ENCODE results near the gene ACOT4.

Gene ACOT4

GRCh38 chr14:73613046-73613383, 21.3 kb downstream of the ACOT4 start:
- H3K9ac ChIP-seq (ENCODE audit: low read length in 2 of 2) = peak overlapping the region; percentile 58 to 70
- no peaks in the 10 kb centered on the region for H3K9me3 ChIP-seq (ENCODE audit: control insufficient read depth in 2 of 2, low read length in 2 of 2)
- H3K36me3 ChIP-seq (ENCODE audit: control insufficient read depth in 2 of 2, insufficient read depth in 2 of 2, low read length in 2 of 2) = no peaks in the 10 kb centered on the region
- H3K4me1 ChIP-seq (ENCODE audit: control insufficient read depth, insufficient read depth, low read length) = peaks cover 4% of the 10 kb centered on the region
- H3K27me3 ChIP-seq (ENCODE audit: control insufficient read depth in 1 of 2, insufficient read depth in 2 of 2, low read length in 2 of 2) = no peaks in the 10 kb centered on the region
- peak overlapping the region; percentile 78 for H3K4me3 ChIP-seq (ENCODE audit: low read length in 2 of 2)
- H3K27ac ChIP-seq (ENCODE audit: low read length) = peak overlapping the region; percentile 66

GRCh38 chr14:73613419-73613963, 21.8 kb downstream of the ACOT4 start:
- Histone ChIP-seq H3K36me3 (ENCODE audit: control insufficient read depth in 2 of 2, insufficient read depth in 2 of 2, low read length in 2 of 2) (no peaks in the 10 kb centered on the region), H3K9ac (ENCODE audit: low read length in 2 of 2) (no peak overlapping the region), H3K4me3 (ENCODE audit: low read length in 2 of 2) (peak overlapping the region; percentile 78), H3K9me3 (ENCODE audit: control insufficient read depth in 2 of 2, low read length in 2 of 2) (no peaks in the 10 kb centered on the region), H3K27me3 (ENCODE audit: control insufficient read depth in 1 of 2, insufficient read depth in 2 of 2, low read length in 2 of 2) (no peaks in the 10 kb centered on the region), H3K4me1 (ENCODE audit: control insufficient read depth, insufficient read depth, low read length) (peaks cover 4% of the 10 kb centered on the region), H3K27ac (ENCODE audit: low read length) (no peak overlapping the region)

GRCh38 chr14:73616831-73617230, 25.2 kb downstream of the ACOT4 start:
- Histone ChIP-seq H3K27me3 (ENCODE audit: control insufficient read depth in 1 of 2, insufficient read depth in 2 of 2, low read length in 2 of 2) (no peaks in the 10 kb centered on the region), H3K36me3 (ENCODE audit: control insufficient read depth in 2 of 2, insufficient read depth in 2 of 2, low read length in 2 of 2) (no peaks in the 10 kb centered on the region), H3K4me1 (ENCODE audit: control insufficient read depth, insufficient read depth, low read length) (peaks cover 4% of the 10 kb centered on the region), H3K9ac (ENCODE audit: low read length in 2 of 2) (no peak overlapping the region), H3K27ac (ENCODE audit: low read length) (no peak overlapping the region), H3K9me3 (ENCODE audit: control insufficient read depth in 2 of 2, low read length in 2 of 2) (no peaks in the 10 kb centered on the region), H3K4me3 (ENCODE audit: low read length in 2 of 2) (no peak overlapping the region)

GRCh38 chr14:73619524-73619923, 27.9 kb downstream of the ACOT4 start:
- H3K9ac ChIP-seq (ENCODE audit: low read length in 2 of 2) = no peak overlapping the region
- no peaks in the 10 kb centered on the region for H3K4me1 ChIP-seq (ENCODE audit: control insufficient read depth, insufficient read depth, low read length)
- H3K36me3 ChIP-seq (ENCODE audit: control insufficient read depth in 2 of 2, insufficient read depth in 2 of 2, low read length in 2 of 2) = no peaks in the 10 kb centered on the region
- no peaks in the 10 kb centered on the region for H3K9me3 ChIP-seq (ENCODE audit: control insufficient read depth in 2 of 2, low read length in 2 of 2)
- H3K27ac ChIP-seq (ENCODE audit: low read length) = no peak overlapping the region
- H3K4me3 ChIP-seq (ENCODE audit: low read length in 2 of 2) = no peak overlapping the region
- H3K27me3 ChIP-seq (ENCODE audit: control insufficient read depth in 1 of 2, insufficient read depth in 2 of 2, low read length in 2 of 2) = no peaks in the 10 kb centered on the region

GRCh38 chr14:73620268-73620667, 28.6 kb downstream of the ACOT4 start:
- no peaks in the 10 kb centered on the region for H3K36me3 ChIP-seq (ENCODE audit: control insufficient read depth in 2 of 2, insufficient read depth in 2 of 2, low read length in 2 of 2)
- H3K9ac ChIP-seq (ENCODE audit: low read length in 2 of 2) = no peak overlapping the region
- no peaks in the 10 kb centered on the region for H3K9me3 ChIP-seq (ENCODE audit: control insufficient read depth in 2 of 2, low read length in 2 of 2)
- no peak overlapping the region for H3K4me3 ChIP-seq (ENCODE audit: low read length in 2 of 2)
- H3K27ac ChIP-seq (ENCODE audit: low read length) = no peak overlapping the region
- H3K27me3 ChIP-seq (ENCODE audit: control insufficient read depth in 1 of 2, insufficient read depth in 2 of 2, low read length in 2 of 2) = no peaks in the 10 kb centered on the region
- H3K4me1 ChIP-seq (ENCODE audit: control insufficient read depth, insufficient read depth, low read length) = no peaks in the 10 kb centered on the region

GRCh38 chr14:73623504-73624054, 31.9 kb downstream of the ACOT4 start:
- Histone ChIP-seq H3K27me3 (ENCODE audit: control insufficient read depth in 1 of 2, insufficient read depth in 2 of 2, low read length in 2 of 2) (no peaks in the 10 kb centered on the region), H3K36me3 (ENCODE audit: control insufficient read depth in 2 of 2, insufficient read depth in 2 of 2, low read length in 2 of 2) (no peaks in the 10 kb centered on the region), H3K4me1 (ENCODE audit: control insufficient read depth, insufficient read depth, low read length) (no peaks in the 10 kb centered on the region), H3K9ac (ENCODE audit: low read length in 2 of 2) (no peak overlapping the region), H3K27ac (ENCODE audit: low read length) (no peak overlapping the region), H3K4me3 (ENCODE audit: low read length in 2 of 2) (no peak overlapping the region), H3K9me3 (ENCODE audit: control insufficient read depth in 2 of 2, low read length in 2 of 2) (no peaks in the 10 kb centered on the region)

GRCh38 chr14:73625706-73626105, 34.0 kb downstream of the ACOT4 start:
- H3K9me3 ChIP-seq (ENCODE audit: control insufficient read depth in 2 of 2, low read length in 2 of 2) = no peaks in the 10 kb centered on the region
- H3K27ac ChIP-seq (ENCODE audit: low read length) = no peak overlapping the region
- H3K36me3 ChIP-seq (ENCODE audit: control insufficient read depth in 2 of 2, insufficient read depth in 2 of 2, low read length in 2 of 2) = no peaks in the 10 kb centered on the region
- H3K4me3 ChIP-seq (ENCODE audit: low read length in 2 of 2) = no peak overlapping the region
- H3K4me1 ChIP-seq (ENCODE audit: control insufficient read depth, insufficient read depth, low read length) = no peaks in the 10 kb centered on the region
- H3K9ac ChIP-seq (ENCODE audit: low read length in 2 of 2) = no peak overlapping the region
- no peaks in the 10 kb centered on the region for H3K27me3 ChIP-seq (ENCODE audit: control insufficient read depth in 1 of 2, insufficient read depth in 2 of 2, low read length in 2 of 2)

- no peaks in the 10 kb centered on the region for H3K27me3 ChIP-seq (ENCODE audit: control insufficient read depth in 1 of 2, insufficient read depth in 2 of 2, low read length in 2 of 2)
- no peaks in the 10 kb centered on the region for H3K9me3 ChIP-seq (ENCODE audit: control insufficient read depth in 2 of 2, low read length in 2 of 2)
- no peaks in the 10 kb centered on the region for H3K36me3 ChIP-seq (ENCODE audit: control insufficient read depth in 2 of 2, insufficient read depth in 2 of 2, low read length in 2 of 2)
- H3K27ac ChIP-seq (ENCODE audit: low read length) = no peak overlapping the region
- no peak overlapping the region for H3K4me3 ChIP-seq (ENCODE audit: low read length in 2 of 2)
- no peaks in the 10 kb centered on the region for H3K4me1 ChIP-seq (ENCODE audit: control insufficient read depth, insufficient read depth, low read length)
- no peak overlapping the region for H3K9ac ChIP-seq (ENCODE audit: low read length in 2 of 2)
These were observed 35.5 kb downstream of the ACOT4 start for GRCh38 chr14:73627151-73627558.

- Histone ChIP-seq H3K9me3 (ENCODE audit: control insufficient read depth in 2 of 2, low read length in 2 of 2) (no peaks in the 10 kb centered on the region), H3K9ac (ENCODE audit: low read length in 2 of 2) (no peak overlapping the region), H3K27ac (ENCODE audit: low read length) (no peak overlapping the region), H3K4me1 (ENCODE audit: control insufficient read depth, insufficient read depth, low read length) (peaks cover 10% of the 10 kb centered on the region), H3K4me3 (ENCODE audit: low read length in 2 of 2) (no peak overlapping the region), H3K27me3 (ENCODE audit: control insufficient read depth in 1 of 2, insufficient read depth in 2 of 2, low read length in 2 of 2) (no peaks in the 10 kb centered on the region), H3K36me3 (ENCODE audit: control insufficient read depth in 2 of 2, insufficient read depth in 2 of 2, low read length in 2 of 2) (no peaks in the 10 kb centered on the region)
These were observed 38.5 kb downstream of the ACOT4 start for GRCh38 chr14:73630009-73630780.

GRCh38 chr14:73633116-73634010, 41.7 kb downstream of the ACOT4 start:
- Histone ChIP-seq H3K9me3 (ENCODE audit: control insufficient read depth in 2 of 2, low read length in 2 of 2) (no peaks in the 10 kb centered on the region), H3K27ac (ENCODE audit: low read length) (peak overlapping the region; percentile 11), H3K4me1 (ENCODE audit: control insufficient read depth, insufficient read depth, low read length) (peaks cover 10% of the 10 kb centered on the region), H3K9ac (ENCODE audit: low read length in 2 of 2) (peak overlapping the region; percentile 58 to 72), H3K27me3 (ENCODE audit: control insufficient read depth in 1 of 2, insufficient read depth in 2 of 2, low read length in 2 of 2) (no peaks in the 10 kb centered on the region), H3K36me3 (ENCODE audit: control insufficient read depth in 2 of 2, insufficient read depth in 2 of 2, low read length in 2 of 2) (no peaks in the 10 kb centered on the region), H3K4me3 (ENCODE audit: low read length in 2 of 2) (peak overlapping the region; percentile 48 to 74)

All from stomach smooth muscle (tissue), 2 donors.